ENCODE measurements around the gene SPG21. TPM values are rescaled to one million over a fixed set of nuclear protein-coding genes. Genes with fewer than 3 reads are reported as not detected.
"Not testable (repeated sequence)": the region's sequence is repeated elsewhere in the genome, so short reads cannot be mapped to it uniquely, and the experiment has no call there.

Gene SPG21, protein sequence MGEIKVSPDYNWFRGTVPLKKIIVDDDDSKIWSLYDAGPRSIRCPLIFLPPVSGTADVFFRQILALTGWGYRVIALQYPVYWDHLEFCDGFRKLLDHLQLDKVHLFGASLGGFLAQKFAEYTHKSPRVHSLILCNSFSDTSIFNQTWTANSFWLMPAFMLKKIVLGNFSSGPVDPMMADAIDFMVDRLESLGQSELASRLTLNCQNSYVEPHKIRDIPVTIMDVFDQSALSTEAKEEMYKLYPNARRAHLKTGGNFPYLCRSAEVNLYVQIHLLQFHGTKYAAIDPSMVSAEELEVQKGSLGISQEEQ
- total RNA-seq (2014; rRNA removed; shearing (Covaris generic); ENCODE audit: low replicate concordance), result 116 and 137 TPM in 2 replicates

DNA sequence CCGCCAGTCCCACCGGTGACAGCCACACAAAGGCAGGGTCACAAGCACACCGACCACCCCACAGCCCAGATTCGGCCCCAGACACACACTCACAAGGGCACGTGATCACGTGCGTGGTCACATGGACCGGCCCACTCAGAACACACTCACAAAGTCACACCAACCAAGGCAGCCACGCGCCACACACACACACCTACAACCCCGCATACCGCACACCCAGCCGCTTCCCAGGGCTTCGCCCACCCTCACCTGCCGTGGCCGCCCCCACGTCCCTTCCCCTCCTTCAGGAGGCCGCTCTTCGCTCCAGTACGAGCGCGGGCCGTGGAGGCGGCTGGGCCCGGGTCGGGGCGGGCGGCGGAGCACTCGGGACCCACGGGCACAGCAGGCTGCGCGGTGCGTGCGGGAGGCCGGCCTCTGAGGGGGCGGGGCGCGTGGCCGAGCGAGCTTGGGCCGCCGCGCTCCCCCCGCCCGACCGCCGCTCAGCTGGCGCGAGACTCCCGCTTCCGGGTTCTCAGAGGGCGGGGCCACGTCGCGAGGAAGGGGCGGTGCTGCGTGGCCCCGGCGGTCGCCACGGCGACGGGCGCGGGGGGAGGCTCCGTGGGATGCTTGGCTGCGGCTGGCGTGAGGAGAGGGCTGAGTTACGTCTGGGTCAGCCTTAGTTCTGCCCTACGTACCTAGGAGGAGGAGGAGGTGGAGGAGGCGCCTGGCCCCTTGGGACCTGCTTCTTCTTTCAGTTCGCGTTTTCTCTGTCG, at the start of gene SPG21:
TSS of gene SPG21 (minus strand) at position 499 of the 752 bp plus-strand sequence. CDS start 6,345 bp downstream, outside the sequence.
- peaks cover 16% of the 10 kb centered on the region for H3K36me3 ChIP-seq
- DNase-seq, result peak; percentile 93
- no peaks in the 10 kb centered on the region for H3K27me3 ChIP-seq
- no peaks in the 10 kb centered on the region for H3K9me3 ChIP-seq
- peak within 1 kb of the TSS; percentile 92 for H3K4me3 ChIP-seq

GRCh38 chr15:65038836-65039235, 49.1 kb upstream of the SPG21 start:
- no peak for DNase-seq
- Histone ChIP-seq H3K4me3 (no peak overlapping the region), H3K27me3 (no peaks in the 10 kb centered on the region), H3K36me3 (no peaks in the 10 kb centered on the region), H3K9me3 (no peaks in the 10 kb centered on the region)

DNA sequence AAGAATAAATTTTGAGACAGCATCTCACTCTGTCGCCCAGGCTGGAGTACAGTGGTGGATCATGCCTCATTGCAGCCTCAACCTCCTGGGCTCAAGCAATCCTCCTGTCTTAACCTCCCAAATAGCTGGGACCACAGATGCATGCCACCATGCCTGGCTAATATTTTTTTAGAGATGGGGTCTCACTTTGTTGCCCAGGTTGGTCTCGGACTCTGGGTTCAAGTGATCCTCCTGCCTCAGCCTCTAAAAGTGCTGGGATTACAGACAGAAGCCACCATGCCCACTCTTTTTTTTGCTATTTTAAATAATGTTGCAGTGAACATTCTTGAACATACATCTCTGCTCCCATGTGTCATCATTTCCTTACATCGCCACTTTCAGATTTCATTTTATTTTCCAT, 48.7 kb upstream of the SPG21 start:
- Histone ChIP-seq H3K36me3 (no peaks in the 10 kb centered on the region), H3K27me3 (no peaks in the 10 kb centered on the region), H3K4me3 (no peak overlapping the region), H3K9me3 (no peaks in the 10 kb centered on the region)
- DNase-seq, result no peak

GRCh38 chr15:65037309-65037708, 47.6 kb upstream of the SPG21 start:
- no peak overlapping the region for H3K4me3 ChIP-seq

DNA sequence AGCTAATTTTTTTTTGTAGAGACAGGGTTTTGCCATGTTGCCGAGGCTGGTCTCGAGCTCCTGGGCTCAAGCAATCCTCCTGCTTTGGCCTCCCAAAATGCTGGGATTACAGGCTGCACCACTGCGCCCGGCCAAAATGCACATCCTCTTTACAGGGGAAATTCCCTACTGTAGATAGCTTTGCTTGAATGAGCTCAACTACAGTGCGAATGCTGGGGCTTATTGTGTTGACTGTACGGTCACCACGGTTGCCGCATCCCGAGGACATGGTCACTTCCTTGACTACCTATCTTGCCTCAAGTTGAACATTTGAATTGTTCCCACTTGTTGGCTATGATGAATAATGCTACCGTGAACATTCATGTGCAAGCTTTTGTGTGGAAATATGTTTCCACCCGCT, 45.0 kb upstream of the SPG21 start:
- Histone ChIP-seq H3K36me3 (no peaks in the 10 kb centered on the region), H3K4me3 (no peak overlapping the region), H3K27me3 (no peaks in the 10 kb centered on the region), H3K9me3 (no peaks in the 10 kb centered on the region)
- no peak for DNase-seq

More at GRCh38 chr15:65037309-65037708, 47.6 kb upstream of the SPG21 start:
- H3K36me3 ChIP-seq, result no peaks in the 10 kb centered on the region
- no peak for DNase-seq
- H3K27me3 ChIP-seq, result no peaks in the 10 kb centered on the region
- H3K9me3 ChIP-seq, result no peaks in the 10 kb centered on the region

DNA sequence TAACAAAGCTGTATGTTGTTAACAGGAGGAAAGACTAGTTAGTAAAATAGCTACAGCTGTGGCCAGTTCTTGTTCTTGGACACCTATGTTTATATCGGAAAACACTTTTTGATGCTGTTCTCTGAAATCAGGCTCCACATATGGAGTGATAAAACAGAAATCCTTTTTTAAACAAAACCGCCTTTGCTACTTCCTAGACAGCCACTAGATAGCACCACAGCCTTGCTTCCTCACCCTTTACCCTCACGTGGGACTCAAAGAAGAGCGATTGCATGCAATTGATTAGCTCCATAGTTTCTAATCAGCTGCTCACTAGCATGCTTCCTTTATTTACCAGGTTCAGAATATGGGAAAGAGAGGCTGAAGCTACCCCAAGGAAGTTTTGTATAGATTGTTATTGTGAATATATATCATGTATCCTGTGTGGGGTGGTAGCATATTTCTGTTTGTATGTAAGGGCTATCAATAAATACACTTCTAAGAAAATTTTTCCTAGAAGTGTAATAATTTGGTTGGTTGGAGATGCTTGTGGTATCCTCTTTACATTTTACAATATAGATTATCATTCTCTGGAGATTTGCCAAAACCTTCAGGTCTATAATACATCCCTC, 44.0 kb upstream of the SPG21 start:
- H3K36me3 ChIP-seq, result no peaks in the 10 kb centered on the region
- no peak for DNase-seq
- no peak overlapping the region for H3K4me3 ChIP-seq
- no peaks in the 10 kb centered on the region for H3K27me3 ChIP-seq
- no peaks in the 10 kb centered on the region for H3K9me3 ChIP-seq

DNA sequence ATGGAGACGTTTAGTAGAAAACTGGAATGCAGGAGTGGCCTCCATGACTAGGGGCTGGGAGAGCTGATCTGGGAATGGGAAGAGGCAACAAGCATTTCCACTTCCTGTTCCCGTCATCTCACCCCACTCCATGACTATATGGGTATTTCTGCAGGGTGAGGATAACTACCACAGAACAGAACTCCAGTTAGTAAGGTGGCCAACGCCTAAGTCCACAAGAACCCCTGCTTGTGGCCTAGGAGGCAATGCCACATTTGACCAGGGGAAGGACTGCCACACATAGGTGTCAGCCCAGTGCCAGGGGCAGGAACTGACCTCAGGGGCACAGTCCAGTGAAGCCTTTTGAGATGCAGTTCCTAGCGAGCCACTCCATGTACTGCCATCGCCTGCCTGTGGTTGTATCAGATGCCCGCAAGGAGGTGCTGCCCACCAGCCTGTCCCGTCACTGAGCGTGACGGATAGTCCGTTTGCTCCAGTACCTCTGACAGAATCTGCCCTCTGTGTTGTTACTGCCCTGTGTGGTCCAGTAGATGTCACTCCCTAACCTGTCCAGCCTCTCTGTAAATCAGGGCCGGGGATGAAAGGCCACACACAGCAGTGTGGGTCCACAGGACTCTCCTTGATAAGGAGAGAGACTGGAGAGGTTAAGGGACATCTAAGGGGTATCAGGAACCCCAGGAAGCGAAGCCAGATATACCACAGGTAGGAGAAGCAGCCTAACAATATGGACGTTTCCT, 43.3 kb upstream of the SPG21 start:
- H3K4me3 ChIP-seq, result no peak overlapping the region
- DNase-seq, result peak; percentile 60
- no peaks in the 10 kb centered on the region for H3K36me3 ChIP-seq

DNA sequence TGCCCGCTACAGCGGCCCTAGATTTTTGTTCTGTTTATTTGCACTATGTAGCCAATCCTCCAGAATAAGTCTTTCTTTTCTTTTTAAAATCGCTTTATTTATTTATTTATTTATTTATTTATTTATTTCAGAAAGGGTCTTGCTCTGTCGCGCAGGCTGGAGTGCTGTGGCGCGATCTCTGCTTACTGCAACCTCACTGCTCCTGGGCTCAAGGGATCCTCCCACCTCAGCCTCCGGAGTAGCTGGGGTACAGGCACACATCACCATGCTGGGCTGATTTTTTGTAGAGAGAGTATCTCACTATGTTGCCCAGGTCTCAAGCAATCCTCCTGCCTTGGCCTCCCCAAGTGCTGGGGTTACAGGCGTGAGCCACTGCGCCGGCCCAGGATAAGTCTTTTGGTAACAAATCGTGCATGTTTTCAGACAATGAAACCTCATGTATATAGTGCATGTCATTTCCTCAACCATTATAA, 40.1 kb upstream of the SPG21 start:
- H3K9me3 ChIP-seq, result no peaks in the 10 kb centered on the region
- H3K27me3 ChIP-seq, result no peaks in the 10 kb centered on the region
- DNase-seq, result no peak
- H3K36me3 ChIP-seq, result peaks cover 22% of the 10 kb centered on the region
- H3K4me3 ChIP-seq, result peak overlapping the region; percentile 62

More for the DNA sequence above, 43.3 kb upstream of the SPG21 start:
- no peaks in the 10 kb centered on the region for H3K9me3 ChIP-seq
- H3K27me3 ChIP-seq, result no peaks in the 10 kb centered on the region

DNA sequence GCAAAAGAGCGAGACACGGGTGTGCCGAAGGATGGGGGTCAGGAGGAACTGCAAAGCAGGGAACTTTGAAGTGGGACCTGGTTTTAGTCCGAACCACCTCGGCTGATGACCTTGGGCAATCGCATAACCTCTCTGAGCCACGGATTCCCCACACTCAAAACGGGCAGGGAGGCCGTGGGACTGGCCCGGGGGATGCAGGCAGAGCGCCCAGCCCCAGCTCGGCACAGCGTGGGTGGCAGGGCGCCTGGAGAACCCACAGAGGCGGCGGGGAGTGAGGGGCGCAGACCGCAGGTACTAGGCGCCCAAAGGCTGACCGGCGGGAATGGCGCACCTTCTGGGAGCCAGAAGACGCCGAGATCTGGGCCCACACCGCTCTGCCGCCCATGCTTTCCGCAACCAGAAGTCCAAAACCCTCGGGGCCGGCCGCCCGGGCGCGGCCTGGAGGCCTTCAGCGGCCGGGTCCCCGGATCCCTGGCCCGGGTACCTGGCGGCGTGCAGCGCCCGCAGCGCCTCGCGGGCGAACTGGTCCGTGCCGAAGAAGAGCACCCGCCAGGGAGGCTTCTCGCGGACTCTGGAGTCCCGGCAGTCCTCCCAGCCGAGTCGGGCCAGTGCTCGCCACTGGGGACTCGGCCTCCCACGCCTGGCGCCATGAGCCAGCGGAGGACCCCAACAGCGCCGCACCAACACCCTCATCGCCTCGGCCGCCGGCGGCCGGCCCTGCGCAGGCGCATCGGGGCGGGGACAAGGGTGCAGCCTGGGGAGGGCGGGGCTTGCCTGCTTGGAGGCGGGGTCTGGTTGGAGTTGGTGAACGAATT, 39.4 kb upstream of the SPG21 start, which contains the start of gene MTFMT:
TSS of gene MTFMT (minus strand) at position 719 of the 815 bp plus-strand sequence. CDS start at position 693, 26 bp downstream.
- peak; percentile 88 for DNase-seq
- H3K9me3 ChIP-seq, result no peaks in the 10 kb centered on the region
- no peaks in the 10 kb centered on the region for H3K27me3 ChIP-seq
- H3K4me3 ChIP-seq, result peak within 1 kb of the TSS; percentile 62
- H3K36me3 ChIP-seq, result peaks cover 22% of the 10 kb centered on the region

- Histone ChIP-seq H3K27me3 (no peaks in the 10 kb centered on the region), H3K4me3 (peak overlapping the region; percentile 62), H3K36me3 (peaks cover 26% of the 10 kb centered on the region), H3K9me3 (no peaks in the 10 kb centered on the region)
- no peak for DNase-seq
Measured at GRCh38 chr15:65028338-65028737, 38.6 kb upstream of the SPG21 start.

DNA sequence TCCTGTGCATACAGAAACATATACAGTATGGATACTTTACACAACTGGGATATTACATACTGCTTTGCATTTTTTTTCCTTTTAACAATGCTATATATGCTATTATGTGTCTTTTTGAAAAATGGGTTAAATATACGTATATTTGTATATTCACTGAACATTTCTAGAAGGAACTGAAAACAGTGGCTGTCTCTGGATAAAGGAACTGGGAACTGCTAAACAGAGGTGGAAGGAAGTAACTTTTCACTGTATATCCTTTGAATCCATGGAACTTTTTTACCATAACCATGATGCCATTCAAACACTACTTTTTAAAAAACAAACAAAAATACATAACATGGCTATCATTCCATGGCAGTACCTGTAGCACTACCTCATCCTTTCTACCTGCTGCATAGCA, 37.9 kb upstream of the SPG21 start:
- Histone ChIP-seq H3K36me3 (peaks cover 26% of the 10 kb centered on the region), H3K9me3 (no peaks in the 10 kb centered on the region), H3K4me3 (no peak overlapping the region), H3K27me3 (no peaks in the 10 kb centered on the region)
- no peak for DNase-seq

DNA sequence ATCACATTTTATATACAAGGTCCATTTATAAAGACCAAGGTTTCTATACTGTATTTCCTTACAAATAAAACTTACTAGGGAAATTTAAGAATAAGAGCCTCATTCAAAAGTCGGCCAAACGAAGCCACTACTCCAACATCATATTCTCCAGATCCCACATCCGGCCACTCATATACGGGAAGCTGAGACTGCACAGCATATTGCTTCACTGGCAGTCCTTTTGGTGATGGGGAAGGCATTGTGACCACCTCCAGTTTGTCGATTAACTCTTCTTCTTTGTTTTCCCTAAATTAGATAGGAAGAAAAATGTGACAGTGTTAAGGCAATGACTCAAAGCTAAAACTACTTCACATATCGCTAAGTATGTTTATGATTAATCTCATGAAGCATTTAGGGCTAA, 37.0 kb upstream of the SPG21 start:
- H3K36me3 ChIP-seq, result peaks cover 26% of the 10 kb centered on the region
- no peaks in the 10 kb centered on the region for H3K9me3 ChIP-seq
- H3K27me3 ChIP-seq, result no peaks in the 10 kb centered on the region
- no peak for DNase-seq
- no peak overlapping the region for H3K4me3 ChIP-seq

DNA sequence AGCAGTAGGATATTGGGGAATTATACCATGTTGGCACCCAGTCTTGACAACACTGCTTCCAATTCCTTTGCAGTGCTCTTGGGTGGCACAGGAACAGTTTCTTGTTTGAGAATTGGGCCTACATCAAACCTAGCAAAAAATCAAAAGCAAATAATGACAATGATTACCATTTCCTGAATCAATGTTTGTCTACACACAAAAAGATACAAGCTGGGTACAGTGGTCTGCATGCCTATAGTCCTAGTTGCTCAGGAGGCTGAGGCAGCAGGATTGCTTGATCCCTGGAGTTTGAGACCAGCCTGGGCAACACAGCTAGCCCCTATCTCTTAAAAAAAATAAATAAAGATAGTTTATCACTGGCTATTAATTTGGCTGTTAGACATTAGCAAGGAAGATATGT, 31.8 kb upstream of the SPG21 start:
- H3K27me3 ChIP-seq, result no peaks in the 10 kb centered on the region
- no peaks in the 10 kb centered on the region for H3K9me3 ChIP-seq
- H3K36me3 ChIP-seq, result peaks cover 43% of the 10 kb centered on the region
- DNase-seq, result no peak
- no peak overlapping the region for H3K4me3 ChIP-seq

- DNase-seq, result no peak
- no peaks in the 10 kb centered on the region for H3K9me3 ChIP-seq
- peaks cover 42% of the 10 kb centered on the region for H3K36me3 ChIP-seq
- no peak overlapping the region for H3K4me3 ChIP-seq
- H3K27me3 ChIP-seq, result no peaks in the 10 kb centered on the region
Measured at GRCh38 chr15:65020419-65020818, 30.7 kb upstream of the SPG21 start.

DNA sequence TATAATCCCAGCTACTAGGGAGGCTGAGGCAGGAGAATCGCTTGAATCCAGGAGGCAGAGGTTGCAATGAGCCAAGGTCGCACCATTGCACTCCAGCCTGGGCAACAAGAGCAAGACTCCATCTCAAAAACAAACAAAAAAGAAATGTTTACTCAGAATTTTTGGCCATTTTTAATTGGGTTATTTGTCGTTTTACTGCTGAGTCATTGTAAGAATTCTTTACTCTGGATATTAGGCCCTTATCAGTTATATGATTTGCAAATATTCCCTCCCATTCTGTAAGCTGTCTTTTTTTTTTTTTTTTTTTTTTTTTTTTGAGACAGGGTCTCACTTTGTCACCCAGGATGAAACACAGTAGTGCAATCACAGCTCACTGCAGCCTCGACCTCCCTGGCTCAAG, 21.5 kb upstream of the SPG21 start:
- not testable (repeated sequence) for H3K4me3 ChIP-seq, H3K9me3 ChIP-seq, DNase-seq, H3K27me3 ChIP-seq
- H3K36me3 ChIP-seq, result peaks cover 47% of the 10 kb centered on the region

DNA sequence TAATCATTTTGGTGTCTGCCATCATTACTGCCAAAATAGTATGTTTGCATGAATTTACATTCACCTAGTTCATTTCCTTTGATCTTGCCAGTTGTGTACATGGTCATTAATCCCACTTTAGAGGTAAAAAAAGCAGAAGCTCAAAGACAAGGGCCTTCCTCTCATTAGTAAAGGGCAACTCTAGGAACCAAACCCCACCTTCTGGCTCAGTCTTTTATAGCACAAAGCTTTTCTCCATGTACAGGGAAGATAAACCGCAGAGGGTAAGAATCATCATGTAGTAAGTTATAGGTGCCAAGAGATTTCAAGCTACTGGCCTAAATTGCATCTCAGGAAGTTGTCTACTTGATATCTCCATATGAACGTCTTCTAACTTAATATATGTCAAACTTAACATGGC, 19.3 kb upstream of the SPG21 start:
- DNase-seq, result no peak
- Histone ChIP-seq H3K9me3 (no peaks in the 10 kb centered on the region), H3K36me3 (peaks cover 25% of the 10 kb centered on the region), H3K4me3 (no peak overlapping the region), H3K27me3 (no peaks in the 10 kb centered on the region)

Data from MG63 (cell line).